ENCODE data around the gene ZDHHC14. TPM values are rescaled to one million over a fixed set of nuclear protein-coding genes. Genes with fewer than 3 reads are reported as not detected.

Gene ZDHHC14
- total and polyA plus RNA-seq, 12 donors = 7.7 to 31.2 (median 15.2) TPM

- WGBS, 2 donors = 86 to 95% methylated on average over 6 to 7 of the region's 7 CpGs
- intact Hi-C loops (cut with DNase I) = no loop called here
- H3K4me3 ChIP-seq = no peak overlapping the region
- no peak for DNase-seq
- ATAC-seq = no peak
- H3K4me1 ChIP-seq = peaks cover 0 to 23% (median 2%) of the 10 kb centered on the region in 9 donors
- H3K36me3 ChIP-seq = no peaks in the 10 kb centered on the region
- H3K9me3 ChIP-seq = no peaks in the 10 kb centered on the region
- H3K27ac ChIP-seq = no peak overlapping the region
- TF ChIP-seq, protein P1, sequence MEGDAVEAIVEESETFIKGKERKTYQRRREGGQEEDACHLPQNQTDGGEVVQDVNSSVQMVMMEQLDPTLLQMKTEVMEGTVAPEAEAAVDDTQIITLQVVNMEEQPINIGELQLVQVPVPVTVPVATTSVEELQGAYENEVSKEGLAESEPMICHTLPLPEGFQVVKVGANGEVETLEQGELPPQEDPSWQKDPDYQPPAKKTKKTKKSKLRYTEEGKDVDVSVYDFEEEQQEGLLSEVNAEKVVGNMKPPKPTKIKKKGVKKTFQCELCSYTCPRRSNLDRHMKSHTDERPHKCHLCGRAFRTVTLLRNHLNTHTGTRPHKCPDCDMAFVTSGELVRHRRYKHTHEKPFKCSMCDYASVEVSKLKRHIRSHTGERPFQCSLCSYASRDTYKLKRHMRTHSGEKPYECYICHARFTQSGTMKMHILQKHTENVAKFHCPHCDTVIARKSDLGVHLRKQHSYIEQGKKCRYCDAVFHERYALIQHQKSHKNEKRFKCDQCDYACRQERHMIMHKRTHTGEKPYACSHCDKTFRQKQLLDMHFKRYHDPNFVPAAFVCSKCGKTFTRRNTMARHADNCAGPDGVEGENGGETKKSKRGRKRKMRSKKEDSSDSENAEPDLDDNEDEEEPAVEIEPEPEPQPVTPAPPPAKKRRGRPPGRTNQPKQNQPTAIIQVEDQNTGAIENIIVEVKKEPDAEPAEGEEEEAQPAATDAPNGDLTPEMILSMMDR (IDR thresholded peaks at IDR 0.05) = no peak
- no peaks in the 10 kb centered on the region for H3K27me3 ChIP-seq
These were observed 327.9 kb downstream of the ZDHHC14 start for GRCh38 chr6:157708933-157709332.

- TF ChIP-seq, protein P1 (IDR thresholded peaks at IDR 0.05) = no peak
- Histone ChIP-seq H3K4me1 (peaks cover 0 to 29% (median 5%) of the 10 kb centered on the region in 9 donors), H3K36me3 (no peaks in the 10 kb centered on the region), H3K4me3 (no peak overlapping the region), H3K27me3 (no peaks in the 10 kb centered on the region), H3K27ac (no peak overlapping the region), H3K9me3 (no peaks in the 10 kb centered on the region)
- intact Hi-C loops (cut with DNase I) = no loop called here
- no peak for DNase-seq
- ATAC-seq = no peak
- 76 to 77% methylated on average over 7 of the region's 7 CpGs for whole genome bisulfite sequencing, 2 donors
These were observed 328.6 kb downstream of the ZDHHC14 start for GRCh38 chr6:157709555-157709954.

DNA sequence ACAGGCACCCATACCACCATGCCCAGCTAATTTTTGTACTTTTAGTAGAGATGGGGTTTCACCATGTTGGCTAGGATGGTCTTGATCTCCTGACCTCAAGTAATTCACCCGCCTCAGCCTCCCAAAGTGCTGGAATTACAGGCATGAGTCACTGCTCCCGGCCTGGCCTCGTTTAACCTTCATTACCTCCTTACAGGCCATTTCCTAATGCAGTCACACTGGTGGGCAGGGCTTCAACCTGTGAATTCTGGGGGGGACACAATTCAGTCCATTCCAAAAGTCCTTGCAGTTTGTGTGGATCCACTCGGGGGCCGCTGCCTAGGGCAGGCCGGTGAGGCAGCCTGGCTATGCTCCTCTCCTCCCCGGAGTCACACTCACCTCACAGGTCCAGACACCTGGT lies 329.6 kb downstream of the ZDHHC14 start:
- WGBS, 2 donors = 84 to 87% methylated on average over 7 of the region's 7 CpGs
- no peak for DNase-seq
- Histone ChIP-seq H3K9me3 (no peaks in the 10 kb centered on the region), H3K4me1 (peaks cover 0 to 35% (median 6%) of the 10 kb centered on the region in 9 donors), H3K36me3 (no peaks in the 10 kb centered on the region), H3K27me3 (no peaks in the 10 kb centered on the region), H3K4me3 (no peak overlapping the region), H3K27ac (no peak overlapping the region)
- TF ChIP-seq, protein P1 (IDR thresholded peaks at IDR 0.05) = no peak
- intact Hi-C loops (cut with DNase I) = no loop called here
- no peak for ATAC-seq

- no peak for DNase-seq
- 96 to 97% methylated on average over 8 of the region's 8 CpGs for WGBS, 2 donors
These were observed 330.1 kb downstream of the ZDHHC14 start for GRCh38 chr6:157711060-157711459.

More at GRCh38 chr6:157711060-157711459, 330.1 kb downstream of the ZDHHC14 start:
- no peak overlapping the region for H3K4me3 ChIP-seq
- no peaks in the 10 kb centered on the region for H3K27me3 ChIP-seq
- no peaks in the 10 kb centered on the region for H3K9me3 ChIP-seq
- H3K36me3 ChIP-seq = no peaks in the 10 kb centered on the region
- intact Hi-C loops (cut with DNase I) = no loop called here
- peaks cover 0 to 37% (median 10%) of the 10 kb centered on the region in 9 donors for H3K4me1 ChIP-seq
- H3K27ac ChIP-seq = no peak overlapping the region
- ATAC-seq = no peak
- TF ChIP-seq, protein P1 (IDR thresholded peaks at IDR 0.05) = no peak

Data from heart right ventricle (tissue), 16 donors.